Heart left ventricle (tissue), 13 donors: Measurements from ENCODE around the gene LPIN2.

Experiments
- POLR2A ChIP-seq, 2 donors: fragments of 450-650 bp; IDR thresholded peaks; one replicate each; pipeline ENCODE4 v1.6.1; 2017; ENCODE audit warnings: antibody characterized with exemption in 2 of 2, mild to moderate bottlenecking in 2 of 2, moderate library complexity in 2 of 2
- TF ChIP-seq, protein P1 (sequence below), 12 donors: fragments of 200-600 bp; sonication (generic) in 4 of 12; IDR thresholded peaks; one replicate each; pipeline versions ENCODE4 v1.5.0 to v1.8.0; 2018 to 2022; ENCODE audit warnings: antibody characterized with exemption in 12 of 12, mild to moderate bottlenecking in 5 of 12
- donor health status: ischemic (EF 13 %, LVEDD 7.1; RV severe dilation, severe dysfunction).
- donor health status: DM: no; HTN: yes; CAD: no.
- donor health status: DM: no; HTN: no; CAD: no.
- donor health status: ischemic (EF 25% LVEDD 6.9; RV normal size, moderate dysfunction).
- donor health status: ischemic (EF 25% LVEDD 5.7; RV mildly dilated, moderate dysfunction).
- donor health status: ischemic (EF 35%, LVEDD 5.7; RV mildly dilated, moderate dysfunction).
- donor health status: nonischemic (EF 11% LVEDD 7.7; RV severe dilation, severe dysfunction).
- donor health status: DM: yes; HTN: yes; CAD: no.
- donor health status: PGD.
- donor health status: ischemic (EF 29% LVEDD 5.4; RV normal size, mild dysfunction).
- donor health status: nonischemic (EF 23%, LVEDD 6.1; RV moderate dilation, normal function).

DNA sequence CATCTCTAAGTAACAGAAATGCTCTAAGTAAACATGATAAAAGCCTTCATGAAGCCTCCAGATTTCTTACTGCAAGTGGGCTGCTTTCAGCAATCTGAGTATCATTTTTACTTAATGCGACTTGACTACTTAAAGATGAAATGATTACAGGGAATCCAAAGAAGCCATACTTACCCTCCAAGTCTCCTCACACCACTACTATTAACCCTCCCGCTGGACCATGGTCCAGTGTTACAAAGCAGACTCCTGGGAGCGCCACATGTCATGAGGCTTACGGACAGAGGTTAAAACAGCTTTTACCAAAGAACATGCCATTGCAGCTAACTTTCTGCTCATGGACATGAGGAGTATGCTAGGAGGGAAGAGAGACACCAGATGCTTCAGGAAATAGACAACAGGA lies 46.4 kb downstream of the LPIN2 start:
- TF ChIP-seq, protein P1, sequence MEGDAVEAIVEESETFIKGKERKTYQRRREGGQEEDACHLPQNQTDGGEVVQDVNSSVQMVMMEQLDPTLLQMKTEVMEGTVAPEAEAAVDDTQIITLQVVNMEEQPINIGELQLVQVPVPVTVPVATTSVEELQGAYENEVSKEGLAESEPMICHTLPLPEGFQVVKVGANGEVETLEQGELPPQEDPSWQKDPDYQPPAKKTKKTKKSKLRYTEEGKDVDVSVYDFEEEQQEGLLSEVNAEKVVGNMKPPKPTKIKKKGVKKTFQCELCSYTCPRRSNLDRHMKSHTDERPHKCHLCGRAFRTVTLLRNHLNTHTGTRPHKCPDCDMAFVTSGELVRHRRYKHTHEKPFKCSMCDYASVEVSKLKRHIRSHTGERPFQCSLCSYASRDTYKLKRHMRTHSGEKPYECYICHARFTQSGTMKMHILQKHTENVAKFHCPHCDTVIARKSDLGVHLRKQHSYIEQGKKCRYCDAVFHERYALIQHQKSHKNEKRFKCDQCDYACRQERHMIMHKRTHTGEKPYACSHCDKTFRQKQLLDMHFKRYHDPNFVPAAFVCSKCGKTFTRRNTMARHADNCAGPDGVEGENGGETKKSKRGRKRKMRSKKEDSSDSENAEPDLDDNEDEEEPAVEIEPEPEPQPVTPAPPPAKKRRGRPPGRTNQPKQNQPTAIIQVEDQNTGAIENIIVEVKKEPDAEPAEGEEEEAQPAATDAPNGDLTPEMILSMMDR (IDR thresholded peaks at IDR 0.05), result no peak
- no peak for TF ChIP-seq POLR2A (IDR thresholded peaks at IDR 0.05)
